Glomerular visceral epithelial cell (primary cell): Measurements from ENCODE around the gene ABHD17C.

Experiments
- DNase-seq: peaks from one replicate; pipeline ENCODE4 v3.0.0-alpha.2; 2016; ENCODE audit errors: extremely low spot score

The ABHD17C gene

DNA sequence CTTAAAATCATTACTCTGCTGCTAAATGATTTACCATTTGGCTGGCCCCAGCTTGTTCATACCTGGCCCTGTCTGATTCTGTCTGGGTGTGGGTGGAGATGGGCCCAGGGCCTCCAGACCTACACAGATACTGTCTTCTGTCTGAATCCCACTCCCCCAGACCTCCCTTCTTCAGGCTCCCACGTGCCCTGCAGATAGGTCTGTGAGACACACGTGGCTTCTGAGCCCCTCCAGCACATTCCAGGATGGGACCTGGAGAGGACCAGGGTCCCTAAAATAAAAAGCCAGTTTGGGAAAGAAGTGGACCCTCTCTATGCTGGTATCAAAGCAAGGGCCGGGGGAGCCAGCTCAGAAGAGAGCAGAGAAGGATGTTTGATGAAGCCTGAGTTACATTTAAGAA lies 69.4 kb downstream of the ABHD17C start:
- no peak for DNase-seq

DNA sequence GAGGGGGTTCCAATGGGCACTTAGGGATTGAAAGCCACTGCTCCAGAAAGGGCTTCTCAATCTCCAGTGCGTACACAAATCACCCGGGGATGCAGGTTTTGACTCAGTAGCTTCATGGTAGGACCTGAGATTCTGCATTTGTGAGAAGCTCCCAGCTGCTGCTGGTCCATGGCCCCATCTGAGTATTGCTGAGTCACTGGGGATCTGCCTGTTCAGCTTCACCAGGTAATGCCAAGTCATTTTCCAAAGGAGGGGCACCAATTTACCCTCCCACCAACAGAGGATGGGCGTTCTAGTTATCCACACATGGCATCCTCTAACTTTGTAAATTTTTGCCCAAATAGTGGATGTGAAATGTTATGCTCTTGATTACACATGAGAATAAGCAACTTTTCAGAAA lies 71.2 kb downstream of the ABHD17C start:
- DNase-seq: no peak

DNA sequence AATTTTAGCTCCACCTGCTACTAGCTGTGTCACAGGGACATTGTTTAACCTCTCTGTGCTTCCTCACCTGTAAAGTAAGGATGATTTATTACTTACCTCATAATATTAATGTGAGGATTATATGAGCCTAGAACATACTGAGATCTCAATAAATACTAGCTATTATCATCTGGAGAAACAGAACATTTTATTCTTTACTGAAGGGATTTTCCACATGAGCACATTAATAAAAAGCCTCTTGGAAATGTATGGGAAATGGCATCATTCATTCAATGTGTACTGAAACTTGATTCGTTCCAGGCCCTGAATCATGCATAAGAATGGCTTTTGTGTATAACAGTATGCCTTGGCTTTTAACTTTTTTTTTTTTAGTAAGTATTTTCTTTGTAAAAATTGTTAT lies 73.0 kb downstream of the ABHD17C start:
- no peak for DNase-seq

DNA sequence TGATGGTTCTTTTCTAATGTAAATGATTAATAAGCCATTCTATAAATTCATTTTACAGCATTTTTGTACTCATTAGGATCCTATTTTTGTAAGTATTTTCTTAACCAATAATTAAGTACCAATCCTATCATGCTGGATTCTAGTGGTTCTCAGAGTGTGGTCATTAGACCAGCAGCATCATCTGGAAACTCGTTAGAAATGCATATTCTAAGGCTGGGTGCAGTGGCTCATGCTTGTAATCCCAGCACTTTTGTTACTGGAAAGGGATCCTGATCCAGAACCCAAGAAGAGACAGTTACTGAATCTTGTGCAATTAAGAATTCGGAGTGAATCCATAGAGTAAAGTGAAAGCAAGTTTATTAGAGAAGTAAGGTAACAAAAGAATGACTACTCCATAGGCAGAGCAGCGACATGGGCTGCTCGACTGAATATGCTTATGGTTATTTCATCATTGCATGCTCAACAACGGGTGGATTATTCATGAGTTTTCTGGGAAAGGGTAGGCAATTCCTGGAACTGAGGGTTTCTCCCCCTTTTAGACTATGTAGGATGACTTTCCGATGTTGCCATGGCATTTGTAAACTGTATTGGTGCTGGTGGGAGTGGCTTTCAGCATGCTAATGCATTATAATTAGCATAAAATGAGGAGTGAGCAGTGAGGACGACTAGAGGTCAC lies 74.2 kb downstream of the ABHD17C start:
- no peak for DNase-seq

DNA sequence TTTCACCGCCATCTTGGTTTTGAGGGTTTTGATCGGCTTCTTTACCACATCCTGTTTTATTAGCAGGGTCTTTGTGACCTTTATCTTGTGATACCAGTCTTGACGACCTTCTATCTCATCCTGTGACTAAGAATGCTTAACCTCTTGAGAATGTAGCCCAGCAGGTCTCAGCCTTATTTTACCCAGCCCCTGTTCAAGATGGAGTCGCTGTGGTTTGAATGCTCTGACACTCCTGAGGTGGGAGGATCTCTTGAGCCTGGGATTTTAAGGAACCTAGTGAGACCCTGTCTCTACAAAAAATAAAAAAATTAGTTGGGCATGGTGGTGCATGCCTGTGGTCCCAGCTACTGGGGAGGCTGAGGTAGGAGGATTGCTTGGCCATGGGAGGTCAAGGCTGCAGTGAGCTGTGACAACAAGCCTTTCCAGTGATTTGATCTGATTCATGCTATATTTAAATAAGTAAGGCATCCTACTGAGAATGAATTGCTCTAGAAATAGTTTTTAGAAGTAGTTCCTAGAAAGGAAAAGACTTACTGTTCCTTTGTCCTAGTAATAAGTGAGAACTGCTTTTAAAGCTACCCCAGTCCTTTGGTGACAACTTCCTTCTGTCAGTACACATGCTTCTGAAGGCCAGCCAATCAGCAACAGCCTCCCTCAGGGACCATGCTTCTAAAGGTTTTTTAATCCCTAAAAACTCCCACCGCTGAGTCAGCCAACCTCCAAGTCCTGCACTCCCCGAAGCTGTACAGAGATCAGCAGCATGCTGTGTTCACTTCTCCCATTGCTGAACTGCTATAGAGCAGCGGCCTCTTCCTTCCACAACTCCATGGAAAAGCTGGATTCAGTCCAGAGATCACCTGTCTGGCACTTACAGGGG lies 75.0 kb downstream of the ABHD17C start:
- DNase-seq: no peak

DNA sequence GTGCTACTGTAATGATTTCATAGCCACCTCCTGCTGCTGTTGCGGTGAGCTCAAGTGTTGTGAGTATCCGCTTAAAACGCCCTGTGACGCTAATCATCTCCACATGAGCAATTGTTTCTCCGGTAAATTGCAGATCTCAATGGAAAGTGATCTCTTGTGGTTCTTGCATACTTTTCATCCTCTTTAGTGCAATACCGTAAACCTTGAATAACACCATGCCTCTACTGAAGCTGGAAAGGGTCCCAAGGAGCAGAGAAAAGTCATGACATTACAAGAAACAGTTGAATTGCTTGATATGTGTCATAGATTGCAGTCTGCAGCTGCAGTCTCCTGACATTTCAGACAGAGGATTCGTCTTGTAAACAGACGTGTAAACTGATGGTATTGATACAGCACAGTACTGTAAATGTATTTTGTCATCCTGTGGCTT lies 78.0 kb downstream of the ABHD17C start:
- no peak for DNase-seq

DNA sequence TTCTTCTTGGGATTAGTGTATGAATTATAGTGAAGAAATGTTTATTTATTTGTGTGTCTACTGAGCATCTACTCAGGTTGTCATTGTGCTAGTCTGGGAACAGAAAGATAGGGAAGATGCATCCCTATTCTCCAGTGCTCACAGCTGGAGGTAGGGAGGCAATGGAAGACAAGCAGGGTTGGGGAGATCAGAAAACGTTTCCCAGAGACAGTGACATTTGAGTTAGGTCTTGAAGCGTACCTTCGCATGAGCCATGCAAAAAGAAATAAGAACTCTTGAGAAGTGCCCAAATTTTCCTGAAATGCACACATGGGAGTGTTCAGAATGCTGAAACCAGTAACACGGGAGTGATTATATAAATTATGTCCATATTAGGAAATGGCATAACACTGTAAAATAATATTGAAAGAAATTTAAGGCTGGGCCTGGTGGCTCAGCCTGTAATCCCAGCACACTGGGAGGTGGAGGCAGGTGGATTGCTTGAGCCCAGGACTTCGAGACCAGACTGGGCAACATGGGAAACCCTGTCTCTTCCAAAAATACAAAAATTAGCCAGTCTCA lies 78.8 kb downstream of the ABHD17C start:
- DNase-seq: no peak

DNA sequence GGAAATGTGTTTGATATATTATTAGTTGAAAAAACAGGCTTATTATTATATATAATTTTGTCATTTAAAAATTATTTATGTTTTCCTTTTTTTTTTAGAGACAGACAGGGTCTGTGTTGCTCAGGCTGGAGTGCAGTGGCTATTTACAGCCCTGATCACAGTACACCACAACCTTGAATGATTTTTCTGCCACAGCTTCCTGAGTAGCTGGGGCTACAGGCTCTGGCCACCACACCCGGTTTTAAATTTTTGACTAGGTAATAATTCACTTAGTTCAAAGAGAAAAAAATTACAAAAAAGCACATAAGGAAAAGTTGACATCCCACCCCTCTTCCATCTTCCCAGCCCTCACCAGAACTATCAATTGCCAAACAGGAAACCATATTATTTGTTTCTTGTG lies 79.4 kb downstream of the ABHD17C start:
- no peak for DNase-seq

DNA sequence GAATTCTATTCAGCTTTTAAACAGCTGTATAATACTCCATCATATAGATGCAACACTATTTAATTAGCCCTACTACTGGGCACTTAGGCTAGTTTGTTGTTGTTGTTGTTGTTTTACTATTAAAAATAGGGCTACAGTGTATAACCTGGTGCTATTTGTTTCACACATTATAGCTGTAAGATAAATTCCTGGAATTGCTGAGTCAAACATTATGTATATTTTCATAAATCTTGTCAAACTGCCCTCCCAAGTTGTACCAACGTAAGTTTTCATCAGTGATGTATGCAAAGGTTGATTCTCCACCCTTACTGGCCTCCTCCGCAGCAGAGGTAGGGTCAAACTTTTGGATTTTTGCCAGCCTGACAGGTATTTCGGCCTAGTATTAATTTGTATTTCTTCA lies 80.2 kb downstream of the ABHD17C start:
- DNase-seq: no peak

DNA sequence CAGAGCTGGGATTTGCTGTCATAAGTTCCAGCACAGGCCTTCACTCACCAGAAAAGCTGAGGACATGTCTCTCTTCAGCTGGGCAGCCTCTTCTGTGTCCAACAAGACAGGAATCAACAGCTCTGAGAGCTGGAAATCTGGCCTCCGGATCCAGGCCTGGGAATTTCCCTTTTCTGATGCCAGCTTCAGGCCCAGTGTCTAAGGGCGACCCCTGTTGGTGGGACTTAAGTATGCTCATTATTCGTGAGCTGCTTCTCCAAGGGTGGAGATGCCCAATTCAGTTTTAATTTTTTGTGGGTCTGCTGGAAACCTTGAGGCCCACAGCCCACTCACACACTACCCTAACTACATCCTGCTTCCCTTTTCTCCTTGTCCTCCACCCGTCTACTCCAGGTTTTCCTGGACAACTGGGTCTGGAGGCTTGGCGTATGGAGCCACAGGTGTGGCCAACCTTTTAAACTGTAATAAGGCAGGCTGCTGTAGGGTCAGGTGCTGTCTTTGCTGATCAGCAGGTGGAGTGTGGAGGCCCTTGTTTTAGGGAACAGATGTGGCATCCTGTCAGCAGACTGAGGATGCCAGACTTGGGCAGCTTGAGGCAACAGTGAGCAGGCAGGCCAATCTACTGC lies 81.4 kb downstream of the ABHD17C start:
- peak; percentile 82 for DNase-seq

DNA sequence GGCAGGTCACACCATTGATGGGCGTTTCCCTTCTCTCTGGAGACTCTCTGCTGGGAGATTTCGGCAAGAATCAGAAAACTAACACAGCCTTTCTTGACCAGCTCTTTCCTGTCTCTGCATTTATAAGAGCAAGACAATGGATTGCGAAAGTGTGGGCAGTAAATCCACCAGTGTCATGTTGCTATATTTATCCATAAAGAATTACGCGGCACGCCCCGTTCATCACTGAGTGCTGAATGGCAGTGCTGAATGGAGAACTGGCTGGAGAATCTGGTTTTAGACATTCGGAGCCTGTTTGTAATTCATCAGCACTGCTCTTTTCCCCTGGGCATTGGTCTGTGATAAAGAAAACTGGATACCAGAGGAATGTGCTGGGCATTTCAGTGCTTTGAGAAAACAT lies 82.0 kb downstream of the ABHD17C start:
- DNase-seq: no peak

DNA sequence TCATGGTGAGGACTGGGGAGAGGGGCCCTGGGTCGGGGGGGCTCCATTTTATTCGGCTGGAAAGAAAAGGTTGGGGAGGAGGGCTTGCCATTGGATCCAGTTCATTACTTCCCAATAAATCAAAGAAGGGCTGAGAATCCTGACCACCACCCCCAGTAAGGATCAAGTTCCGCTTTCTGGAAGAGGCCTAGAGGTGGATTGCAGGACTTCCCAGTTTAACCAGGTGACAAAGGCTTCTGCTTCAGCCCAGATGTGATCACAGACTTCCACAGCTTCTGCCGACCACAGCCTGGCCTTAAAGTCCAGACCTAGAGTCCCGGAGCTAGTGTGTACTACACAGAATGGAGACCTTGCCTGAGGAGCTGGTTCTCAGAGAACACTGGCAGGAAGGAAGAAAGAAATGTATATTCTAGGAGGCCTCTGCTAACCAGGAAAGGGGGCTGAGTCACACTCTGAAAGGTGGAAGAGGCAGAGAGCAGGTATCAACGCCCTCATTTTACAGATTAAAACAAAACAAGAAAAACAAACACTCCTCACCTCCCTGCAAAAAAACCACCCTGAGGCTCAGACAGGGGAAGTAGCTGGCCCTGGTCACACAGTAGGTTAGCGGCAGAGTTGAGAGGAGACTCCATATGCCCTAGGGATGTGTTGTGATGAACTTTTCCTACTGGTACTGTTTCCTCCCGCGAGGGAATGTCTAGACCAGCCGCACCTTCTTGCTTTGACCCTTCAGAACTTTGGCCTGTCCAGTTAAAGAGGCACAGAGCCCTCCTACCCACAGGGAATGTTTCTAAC lies 82.9 kb downstream of the ABHD17C start:
- DNase-seq: no peak

DNA sequence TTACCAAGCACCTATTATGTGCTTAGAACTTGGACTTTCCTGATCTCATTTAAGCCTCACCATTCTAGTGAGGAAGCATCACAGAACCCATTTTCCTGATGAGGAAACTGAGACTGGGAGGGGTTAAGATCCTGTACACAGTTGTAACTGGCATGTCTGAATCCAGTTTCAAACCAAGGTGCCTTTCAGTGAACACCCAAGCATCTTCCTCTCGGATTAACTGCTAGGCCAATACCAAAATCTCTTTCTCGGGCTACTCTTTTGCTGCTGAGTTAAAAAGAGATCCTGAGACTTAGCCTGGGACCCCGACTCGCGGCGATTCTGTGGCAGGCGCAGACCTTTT lies 83.5 kb downstream of the ABHD17C start:
- DNase-seq: no peak

DNA sequence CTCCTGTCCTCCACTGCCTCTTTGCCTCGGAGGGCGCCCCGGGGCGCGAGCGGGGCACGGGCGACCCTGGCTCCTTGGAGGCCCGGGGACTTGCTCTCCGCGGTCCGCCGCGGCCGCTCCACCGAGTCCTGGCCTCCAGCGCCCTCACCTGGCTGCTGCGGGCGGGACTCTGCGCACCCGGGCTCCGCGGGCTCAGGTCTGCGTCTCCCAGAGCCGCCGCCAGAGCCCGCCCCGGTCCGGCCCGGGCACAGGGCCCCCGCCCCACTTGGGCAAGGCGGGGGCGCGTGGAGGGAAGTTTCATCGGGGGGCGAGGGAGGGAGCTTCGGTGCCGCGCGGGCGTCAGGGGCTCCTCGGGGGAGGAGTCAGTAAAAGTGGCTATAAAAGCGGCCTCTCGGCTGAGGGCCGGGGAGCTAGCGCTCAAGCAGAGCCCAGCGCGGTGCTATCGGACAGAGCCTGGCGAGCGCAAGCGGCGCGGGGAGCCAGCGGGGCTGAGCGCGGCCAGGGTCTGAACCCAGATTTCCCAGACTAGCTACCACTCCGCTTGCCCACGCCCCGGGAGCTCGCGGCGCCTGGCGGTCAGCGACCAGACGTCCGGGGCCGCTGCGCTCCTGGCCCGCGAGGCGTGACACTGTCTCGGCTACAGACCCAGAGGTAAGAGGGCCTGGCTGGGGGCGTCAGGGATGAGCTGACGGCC lies 84.0 kb downstream of the ABHD17C start, which contains the start of gene CEMIP:
Gene CEMIP, plus strand, starts transcription at position 407 of the 694 bp plus-strand sequence. CDS start 94,510 bp downstream, outside the sequence.
- DNase-seq: peak; percentile 76

DNA sequence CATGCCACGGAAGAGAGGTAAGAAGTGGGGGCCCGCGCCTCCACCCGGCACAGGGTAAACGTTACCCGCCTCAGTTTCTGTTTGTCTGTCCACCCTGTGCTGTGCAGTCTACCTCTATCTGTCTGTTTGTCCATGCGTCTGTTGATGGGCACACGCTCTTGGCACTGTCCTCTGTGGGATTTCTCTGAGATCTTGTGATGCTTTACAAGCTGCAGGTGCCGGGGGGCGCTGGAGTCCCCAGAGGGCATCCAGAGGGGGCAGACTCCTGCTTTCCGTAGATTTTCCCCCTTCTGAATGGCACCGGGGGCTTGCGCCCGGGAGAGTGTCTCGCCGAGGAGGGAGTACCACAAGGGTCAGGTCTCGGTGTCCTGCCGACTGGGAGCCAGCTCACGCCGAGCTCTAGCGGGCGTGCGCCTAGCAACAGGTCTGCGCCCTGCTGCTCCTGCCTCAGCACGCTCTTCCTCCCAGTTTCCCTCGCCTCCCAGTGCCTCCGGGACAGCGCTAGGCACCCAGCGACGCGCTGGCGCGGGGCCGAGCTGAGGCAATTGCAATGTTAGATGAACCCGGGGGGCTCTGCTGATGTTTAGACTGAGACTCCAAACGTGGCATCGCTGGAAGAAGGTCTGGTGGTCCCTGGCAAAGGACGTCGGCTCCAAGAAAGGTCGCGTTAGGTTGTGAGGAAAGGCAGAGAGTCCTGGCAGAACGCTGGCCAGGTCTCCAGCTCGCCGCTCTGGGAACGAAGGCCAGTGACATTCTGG lies 84.7 kb downstream of the ABHD17C start:
- DNase-seq: peak; percentile 58

DNA sequence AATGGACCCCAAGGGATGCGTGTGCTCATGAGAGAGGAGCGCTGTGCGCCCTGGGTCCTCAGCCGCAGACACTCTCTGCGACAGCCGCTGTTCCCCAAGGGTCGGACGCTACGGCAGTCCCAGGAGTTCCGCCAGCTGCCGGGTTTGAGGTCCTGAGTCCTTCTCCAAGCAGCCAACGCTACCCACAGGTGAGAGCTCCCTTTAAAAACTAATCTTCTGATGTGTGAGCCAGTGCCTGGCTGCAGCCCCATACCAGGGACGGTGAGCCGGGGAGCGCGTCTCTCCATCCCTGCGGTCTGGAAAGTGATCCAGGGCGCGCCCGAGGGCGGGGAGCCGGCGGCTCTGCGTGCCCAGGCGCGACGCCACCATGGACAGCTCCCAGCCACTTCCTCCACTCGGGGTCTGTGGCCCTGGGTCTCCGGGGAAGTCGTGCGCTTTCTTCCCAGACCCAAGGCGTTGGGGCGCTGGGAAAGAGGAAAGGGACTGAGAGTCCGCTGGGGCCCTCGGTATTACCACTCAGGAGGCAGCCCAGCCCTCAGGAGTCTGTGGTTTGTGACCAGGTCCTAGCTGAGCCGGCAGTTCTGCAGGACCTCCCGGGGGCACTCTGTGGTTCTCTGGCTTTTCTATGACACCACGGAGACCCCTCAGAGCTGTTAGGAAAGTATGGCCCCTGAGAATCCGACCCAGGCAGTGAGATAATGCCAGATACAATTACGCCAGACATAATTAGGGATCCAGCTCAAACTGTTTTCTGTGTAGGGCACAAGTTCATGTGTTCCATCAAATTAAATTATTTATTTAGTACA lies 85.5 kb downstream of the ABHD17C start:
- peak; percentile 42 for DNase-seq

DNA sequence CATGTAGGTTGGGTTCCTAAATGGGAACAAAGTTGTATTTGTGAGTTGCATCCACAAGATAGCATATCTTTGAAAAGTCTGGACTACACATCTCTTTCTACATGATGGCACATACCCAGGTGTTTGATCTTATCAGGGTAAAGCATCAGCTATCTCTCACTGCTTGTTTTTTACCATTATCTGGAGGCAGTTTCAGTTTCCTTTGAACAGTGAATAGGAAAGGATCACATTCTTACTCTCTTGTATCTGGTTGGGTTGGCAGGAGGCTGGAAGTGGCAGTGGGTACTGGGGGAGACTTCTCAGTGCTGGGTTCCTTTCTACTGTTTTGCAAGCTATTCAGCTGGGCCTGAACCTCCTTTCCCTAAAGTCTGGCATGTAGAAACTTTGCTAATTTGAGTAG lies 88.2 kb downstream of the ABHD17C start:
- DNase-seq: no peak

DNA sequence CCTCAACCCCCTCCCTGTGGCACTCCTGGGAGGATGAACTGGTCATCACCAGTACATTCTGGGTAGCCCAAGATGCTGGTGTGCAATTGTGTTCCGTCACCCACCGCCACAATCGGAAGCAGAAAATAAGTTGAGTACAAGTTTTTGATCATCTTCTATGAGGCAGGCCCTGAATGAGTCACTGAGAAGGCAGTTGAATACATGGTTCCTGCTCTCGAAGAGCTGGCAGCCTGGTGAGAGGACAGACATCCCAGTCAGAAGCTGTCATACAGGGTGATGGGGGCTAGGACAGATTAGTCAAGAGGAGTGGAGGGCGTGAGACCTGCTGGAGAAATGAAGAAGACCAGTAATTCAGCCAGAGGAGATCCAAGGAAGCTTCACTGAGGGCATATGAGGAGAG lies 90.2 kb downstream of the ABHD17C start:
- DNase-seq: no peak

DNA sequence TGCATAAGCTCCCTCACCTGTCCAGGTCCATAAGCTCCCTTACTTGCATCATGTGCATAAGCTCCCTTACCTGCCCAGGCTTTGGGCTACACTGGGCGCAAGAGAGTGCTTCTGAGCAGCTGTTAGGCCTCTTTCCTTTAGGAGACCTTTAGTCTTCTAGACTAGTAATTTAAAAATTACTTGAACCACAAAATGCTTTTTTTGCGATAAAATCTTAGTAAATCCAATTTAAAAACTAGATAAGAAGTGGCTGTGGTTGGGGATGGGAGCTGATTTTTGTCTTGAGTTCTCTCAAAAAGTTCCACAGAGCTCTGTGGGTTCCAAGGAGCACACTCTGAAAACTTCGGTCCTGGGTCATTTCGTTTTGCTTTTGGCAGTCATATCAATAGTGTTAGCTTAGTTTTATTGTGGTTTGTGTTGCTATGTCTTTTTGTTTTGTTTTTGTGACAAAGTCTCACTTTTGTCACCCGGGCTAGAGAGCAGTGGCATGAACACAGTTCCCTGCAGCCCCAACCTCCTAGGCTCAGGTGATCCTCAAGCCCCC lies 90.8 kb downstream of the ABHD17C start:
- no peak for DNase-seq
